Nephron progenitor cell (in vitro differentiated cells): Measurements from ENCODE around the gene POLR3K.

Experiments used
- DNase-seq: peaks from one replicate; pipeline ENCODE4 v3.0.0; 2021
- H3K27ac Mint-ChIP-seq: 2 replicates; pipeline ENCODE4 v1.8.0; 2021; ENCODE audit warnings: mild to moderate bottlenecking, moderate library complexity, mixed read lengths
- H3K27me3 Mint-ChIP-seq: 2 replicates; pipeline ENCODE4 v1.8.0; 2021; ENCODE audit warnings: mild to moderate bottlenecking, low read depth, mixed read lengths; ENCODE audit not compliant: poor library complexity
- H3K36me3 Mint-ChIP-seq: 2 replicates; pipeline ENCODE4 v1.8.0; 2021; ENCODE audit warnings: low read depth, mixed read lengths
- H3K4me1 Mint-ChIP-seq: 2 replicates; pipeline ENCODE4 v1.8.0; 2021; ENCODE audit warnings: mixed read lengths
- H3K4me3 Mint-ChIP-seq: 2 replicates; pipeline ENCODE4 v1.8.0; 2021; ENCODE audit warnings: mild to moderate bottlenecking, moderate library complexity, mixed read lengths
- H3K9me3 Mint-ChIP-seq: 2 replicates; pipeline ENCODE4 v1.8.0; 2021; ENCODE audit warnings: mild to moderate bottlenecking, moderate library complexity, mixed read lengths
- CTCF ChIP-seq: fragments of 200-600 bp; sonication (generic); IDR thresholded peaks from 2 replicates; pipeline ENCODE4 v1.5.0; 2021; ENCODE audit warnings: antibody characterized with exemption

POLR3K gene

GRCh38 chr16:72561-73548, 19.4 kb upstream of the POLR3K start, which contains the start of gene RHBDF1:
Gene RHBDF1, minus strand, starts transcription at chr16:72631. Its CDS starts 7,616 bp downstream, at chr16:65015.
- peaks cover 81% of the 10 kb centered on the region for H3K4me1 Mint-ChIP-seq
- H3K27me3 Mint-ChIP-seq = no peaks in the 10 kb centered on the region
- no peaks in the 10 kb centered on the region for H3K9me3 Mint-ChIP-seq
- peak; percentile 81 for DNase-seq
- H3K4me3 Mint-ChIP-seq = peak within 1 kb of the TSS; percentile 88
- H3K27ac Mint-ChIP-seq = peak within 1 kb of the TSS; percentile 84
- H3K36me3 Mint-ChIP-seq = no peaks in the 10 kb centered on the region
- no peak for TF ChIP-seq CTCF

- H3K27me3 Mint-ChIP-seq = no peaks in the 10 kb centered on the region
- no peaks in the 10 kb centered on the region for H3K36me3 Mint-ChIP-seq
- peaks cover 86% of the 10 kb centered on the region for H3K4me1 Mint-ChIP-seq
These were observed 18.4 kb upstream of the POLR3K start for GRCh38 chr16:71540-72401.

GRCh38 chr16:71210-71539, 17.8 kb upstream of the POLR3K start:
- peaks cover 80% of the 10 kb centered on the region for H3K4me1 Mint-ChIP-seq
- H3K9me3 Mint-ChIP-seq = no peaks in the 10 kb centered on the region
- peak overlapping the region; percentile 84 for H3K4me3 Mint-ChIP-seq
- H3K36me3 Mint-ChIP-seq = no peaks in the 10 kb centered on the region
- TF ChIP-seq CTCF = no peak
- no peaks in the 10 kb centered on the region for H3K27me3 Mint-ChIP-seq
- H3K27ac Mint-ChIP-seq = no peak overlapping the region
- DNase-seq = no peak

More at GRCh38 chr16:71540-72401, 18.4 kb upstream of the POLR3K start:
- peak overlapping the region; percentile 75 for H3K27ac Mint-ChIP-seq
- TF ChIP-seq CTCF = no peak
- DNase-seq = peak; percentile 64
- H3K9me3 Mint-ChIP-seq = no peaks in the 10 kb centered on the region
- peak overlapping the region; percentile 84 for H3K4me3 Mint-ChIP-seq

- no peak for DNase-seq
- no peak overlapping the region for H3K27ac Mint-ChIP-seq
- no peaks in the 10 kb centered on the region for H3K36me3 Mint-ChIP-seq
- H3K4me1 Mint-ChIP-seq = peaks cover 60% of the 10 kb centered on the region
- no peak for TF ChIP-seq CTCF
- peak overlapping the region; percentile 18 for H3K4me3 Mint-ChIP-seq
- H3K27me3 Mint-ChIP-seq = no peaks in the 10 kb centered on the region
- no peaks in the 10 kb centered on the region for H3K9me3 Mint-ChIP-seq
These were observed 15.8 kb upstream of the POLR3K start for GRCh38 chr16:69181-69580.

- Mint-ChIP-seq H3K27ac (no peak overlapping the region), H3K4me3 (no peak overlapping the region), H3K27me3 (no peaks in the 10 kb centered on the region), H3K9me3 (no peaks in the 10 kb centered on the region), H3K36me3 (no peaks in the 10 kb centered on the region), H3K4me1 (peaks cover 51% of the 10 kb centered on the region)
- DNase-seq = no peak
- no peak for TF ChIP-seq CTCF
These were observed 14.7 kb upstream of the POLR3K start for GRCh38 chr16:67884-68789.
